ENCODE results near the gene IRS1.

Gene IRS1

GRCh38 chr2:226726546-226726945 is 73.1 kb downstream of the IRS1 start:
- Histone ChIP-seq H3K4me2 (no peak overlapping the region), H3K4me1 (ENCODE audit: low read depth, poor library complexity, severe bottlenecking) (no peaks in the 10 kb centered on the region), H3K79me2 (ENCODE audit: insufficient read depth, low read depth) (no peaks in the 10 kb centered on the region), H2AFZ (ENCODE audit: low read depth) (no peak overlapping the region), H3K27me3 (ENCODE audit: insufficient read depth, low read depth) (no peaks in the 10 kb centered on the region), H3K27ac (no peak overlapping the region), H3K4me3 (IDR thresholded peaks at IDR 0.05; ENCODE audit: insufficient read depth, low read depth, low read length) (no peak overlapping the region), H3K9ac (no peak overlapping the region), H3K36me3 (ENCODE audit: insufficient read depth) (no peaks in the 10 kb centered on the region), H4K20me1 (ENCODE audit: insufficient read depth) (no peaks in the 10 kb centered on the region)
- no peak for TF ChIP-seq CTCF (conservative IDR thresholded peaks at IDR 0.05; ENCODE audit: low read depth, low read length)

- no peak overlapping the region for H3K4me3 ChIP-seq (IDR thresholded peaks at IDR 0.05; ENCODE audit: insufficient read depth, low read depth, low read length)
- H3K9ac ChIP-seq = no peak overlapping the region
- no peaks in the 10 kb centered on the region for H4K20me1 ChIP-seq (ENCODE audit: insufficient read depth)
- no peak for TF ChIP-seq CTCF (conservative IDR thresholded peaks at IDR 0.05; ENCODE audit: low read depth, low read length)
- no peak overlapping the region for H3K27ac ChIP-seq
- H3K4me1 ChIP-seq (ENCODE audit: low read depth, poor library complexity, severe bottlenecking) = no peaks in the 10 kb centered on the region
- H3K79me2 ChIP-seq (ENCODE audit: insufficient read depth, low read depth) = no peaks in the 10 kb centered on the region
- H3K36me3 ChIP-seq (ENCODE audit: insufficient read depth) = no peaks in the 10 kb centered on the region
- H2AFZ ChIP-seq (ENCODE audit: low read depth) = no peak overlapping the region
- no peaks in the 10 kb centered on the region for H3K27me3 ChIP-seq (ENCODE audit: insufficient read depth, low read depth)
- H3K4me2 ChIP-seq = no peak overlapping the region
Measured at GRCh38 chr2:226725126-226725860, 74.3 kb downstream of the IRS1 start.

GRCh38 chr2:226721541-226721940 is 78.1 kb downstream of the IRS1 start:
- TF ChIP-seq CTCF (conservative IDR thresholded peaks at IDR 0.05; ENCODE audit: low read depth, low read length) = no peak
- H3K4me2 ChIP-seq = no peak overlapping the region
- H3K27ac ChIP-seq = no peak overlapping the region
- H3K36me3 ChIP-seq (ENCODE audit: insufficient read depth) = no peaks in the 10 kb centered on the region
- H3K79me2 ChIP-seq (ENCODE audit: insufficient read depth, low read depth) = no peaks in the 10 kb centered on the region
- H3K4me1 ChIP-seq (ENCODE audit: low read depth, poor library complexity, severe bottlenecking) = peaks cover 4% of the 10 kb centered on the region
- no peak overlapping the region for H3K4me3 ChIP-seq (IDR thresholded peaks at IDR 0.05; ENCODE audit: insufficient read depth, low read depth, low read length)
- H4K20me1 ChIP-seq (ENCODE audit: insufficient read depth) = no peaks in the 10 kb centered on the region
- H2AFZ ChIP-seq (ENCODE audit: low read depth) = no peak overlapping the region
- no peak overlapping the region for H3K9ac ChIP-seq
- no peaks in the 10 kb centered on the region for H3K27me3 ChIP-seq (ENCODE audit: insufficient read depth, low read depth)

- TF ChIP-seq CTCF (conservative IDR thresholded peaks at IDR 0.05; ENCODE audit: low read depth, low read length) = no peak
- H3K9ac ChIP-seq = no peak overlapping the region
- no peaks in the 10 kb centered on the region for H3K36me3 ChIP-seq (ENCODE audit: insufficient read depth)
- H4K20me1 ChIP-seq (ENCODE audit: insufficient read depth) = no peaks in the 10 kb centered on the region
- H3K4me3 ChIP-seq (IDR thresholded peaks at IDR 0.05; ENCODE audit: insufficient read depth, low read depth, low read length) = no peak overlapping the region
- no peak overlapping the region for H3K27ac ChIP-seq
- no peak overlapping the region for H3K4me2 ChIP-seq
- H3K27me3 ChIP-seq (ENCODE audit: insufficient read depth, low read depth) = no peaks in the 10 kb centered on the region
- H2AFZ ChIP-seq (ENCODE audit: low read depth) = no peak overlapping the region
- H3K79me2 ChIP-seq (ENCODE audit: insufficient read depth, low read depth) = no peaks in the 10 kb centered on the region
- peaks cover 10% of the 10 kb centered on the region for H3K4me1 ChIP-seq (ENCODE audit: low read depth, poor library complexity, severe bottlenecking)
Measured at GRCh38 chr2:226720948-226721347, 78.7 kb downstream of the IRS1 start.

Data from KMS-11 (cell line).